Measurements from ENCODE around the gene GPHB5.

Gene GPHB5

DNA sequence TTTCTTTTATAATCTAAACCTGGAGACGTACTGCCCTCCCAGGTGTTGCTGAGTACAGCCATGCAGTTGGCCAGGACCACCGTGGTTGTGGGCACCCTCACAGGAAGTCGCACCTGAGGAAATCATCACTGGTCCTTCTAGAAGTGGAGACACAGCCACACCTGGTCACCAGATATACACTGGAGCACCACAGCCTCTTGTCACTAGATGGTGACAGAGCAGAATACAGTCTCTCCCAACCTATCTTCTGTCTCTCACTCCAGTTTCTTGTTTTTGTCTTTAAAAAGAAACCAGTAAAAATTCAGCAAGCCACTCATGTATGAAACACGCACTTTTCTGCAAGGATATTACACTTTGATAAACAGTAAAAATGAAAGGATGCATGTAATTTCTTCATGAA, 43.1 kb upstream of the GPHB5 start:
- Histone ChIP-seq H3K4me3 (ENCODE audit: low read length) (no peak overlapping the region), H3K4me2 (ENCODE audit: low read depth, low read length) (no peak overlapping the region), H3K9ac (ENCODE audit: low read length) (no peak overlapping the region), H4K20me1 (ENCODE audit: insufficient read depth, low read length) (no peaks in the 10 kb centered on the region), H2AFZ (ENCODE audit: low read length) (no peak overlapping the region), H3K27ac (ENCODE audit: low read length) (no peak overlapping the region), H3K9me3 (replicated peaks; ENCODE audit: insufficient read depth, low read length) (no peaks in the 10 kb centered on the region), H3K4me1 (ENCODE audit: low read length) (no peaks in the 10 kb centered on the region), H3F3A (ENCODE audit: insufficient read depth, low read length) (no peaks in the 10 kb centered on the region), H3K36me3 (replicated peaks; ENCODE audit: insufficient read depth, low read length) (no peaks in the 10 kb centered on the region), H3K79me2 (ENCODE audit: low read length) (no peaks in the 10 kb centered on the region), H3K9me2 (replicated peaks; ENCODE audit: insufficient read depth, low read length) (no peaks in the 10 kb centered on the region), H3K27me3 (replicated peaks; ENCODE audit: insufficient read depth, low read length) (no peaks in the 10 kb centered on the region)
- no peak for DNase-seq
- TF ChIP-seq EZH2 (optimal IDR thresholded peaks at IDR 0.05; ENCODE audit: low read depth, low read length) (no peak), EZH2phosphoT487 (IDR thresholded peaks at IDR 0.05; ENCODE audit: low read length) (no peak)
- TF ChIP-seq, protein P1, sequence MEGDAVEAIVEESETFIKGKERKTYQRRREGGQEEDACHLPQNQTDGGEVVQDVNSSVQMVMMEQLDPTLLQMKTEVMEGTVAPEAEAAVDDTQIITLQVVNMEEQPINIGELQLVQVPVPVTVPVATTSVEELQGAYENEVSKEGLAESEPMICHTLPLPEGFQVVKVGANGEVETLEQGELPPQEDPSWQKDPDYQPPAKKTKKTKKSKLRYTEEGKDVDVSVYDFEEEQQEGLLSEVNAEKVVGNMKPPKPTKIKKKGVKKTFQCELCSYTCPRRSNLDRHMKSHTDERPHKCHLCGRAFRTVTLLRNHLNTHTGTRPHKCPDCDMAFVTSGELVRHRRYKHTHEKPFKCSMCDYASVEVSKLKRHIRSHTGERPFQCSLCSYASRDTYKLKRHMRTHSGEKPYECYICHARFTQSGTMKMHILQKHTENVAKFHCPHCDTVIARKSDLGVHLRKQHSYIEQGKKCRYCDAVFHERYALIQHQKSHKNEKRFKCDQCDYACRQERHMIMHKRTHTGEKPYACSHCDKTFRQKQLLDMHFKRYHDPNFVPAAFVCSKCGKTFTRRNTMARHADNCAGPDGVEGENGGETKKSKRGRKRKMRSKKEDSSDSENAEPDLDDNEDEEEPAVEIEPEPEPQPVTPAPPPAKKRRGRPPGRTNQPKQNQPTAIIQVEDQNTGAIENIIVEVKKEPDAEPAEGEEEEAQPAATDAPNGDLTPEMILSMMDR (IDR thresholded peaks at IDR 0.05; ENCODE audit: low read length) = no peak

DNA sequence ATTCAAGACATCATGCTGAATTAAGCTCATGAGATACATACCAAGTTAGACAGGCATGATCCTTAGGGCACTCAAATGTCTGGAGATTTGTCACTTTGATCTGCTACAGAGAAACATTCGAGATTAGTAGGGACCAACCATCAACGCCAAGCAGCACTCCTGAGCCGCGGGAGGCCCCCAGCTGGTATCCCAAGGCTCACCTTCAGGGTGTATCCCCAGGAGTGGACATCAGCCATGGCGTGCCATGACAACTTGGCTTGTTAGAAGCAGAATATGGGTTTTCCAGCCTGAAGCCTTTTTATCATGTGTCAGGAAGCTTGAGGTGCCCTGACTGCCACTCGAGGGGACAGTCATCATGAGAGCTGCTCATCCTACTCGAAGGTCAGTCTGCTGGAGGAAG, 39.1 kb upstream of the GPHB5 start:
- Histone ChIP-seq H3K9me2 (replicated peaks; ENCODE audit: insufficient read depth, low read length) (no peaks in the 10 kb centered on the region), H3K4me3 (ENCODE audit: low read length) (no peak overlapping the region), H4K20me1 (ENCODE audit: insufficient read depth, low read length) (no peaks in the 10 kb centered on the region), H3K27ac (ENCODE audit: low read length) (no peak overlapping the region), H3K4me1 (ENCODE audit: low read length) (no peaks in the 10 kb centered on the region), H3K9me3 (replicated peaks; ENCODE audit: insufficient read depth, low read length) (no peaks in the 10 kb centered on the region), H3K4me2 (ENCODE audit: low read depth, low read length) (no peak overlapping the region), H3K36me3 (replicated peaks; ENCODE audit: insufficient read depth, low read length) (no peaks in the 10 kb centered on the region), H3F3A (ENCODE audit: insufficient read depth, low read length) (no peaks in the 10 kb centered on the region), H3K79me2 (ENCODE audit: low read length) (no peaks in the 10 kb centered on the region), H3K9ac (ENCODE audit: low read length) (no peak overlapping the region), H2AFZ (ENCODE audit: low read length) (no peak overlapping the region), H3K27me3 (replicated peaks; ENCODE audit: insufficient read depth, low read length) (no peaks in the 10 kb centered on the region)
- DNase-seq = no peak
- TF ChIP-seq EZH2phosphoT487 (IDR thresholded peaks at IDR 0.05; ENCODE audit: low read length) (no peak), EZH2 (optimal IDR thresholded peaks at IDR 0.05; ENCODE audit: low read depth, low read length) (no peak)
- TF ChIP-seq, protein P1 (IDR thresholded peaks at IDR 0.05; ENCODE audit: low read length) = no peak

DNA sequence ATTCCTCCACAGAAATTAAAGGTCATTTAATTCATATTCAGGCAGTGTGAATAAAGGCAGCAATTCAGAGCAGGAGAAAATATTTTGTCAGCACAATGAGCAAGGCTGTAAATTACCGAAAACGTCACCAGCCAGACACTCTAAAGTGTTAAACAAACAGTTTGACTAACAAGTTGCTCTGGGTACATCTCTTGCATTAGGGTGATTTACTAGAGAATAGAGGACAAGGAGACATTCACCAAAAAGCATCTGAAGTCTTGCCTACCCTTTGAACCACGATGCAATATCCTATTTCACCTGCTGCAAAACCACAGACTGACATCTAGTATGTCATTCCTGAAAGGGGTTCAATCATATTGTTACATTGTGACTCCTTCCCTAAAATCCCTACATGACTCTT, 27.1 kb upstream of the GPHB5 start:
- Histone ChIP-seq H3K79me2 (ENCODE audit: low read length) (no peaks in the 10 kb centered on the region), H3K4me3 (ENCODE audit: low read length) (no peak overlapping the region), H3F3A (ENCODE audit: insufficient read depth, low read length) (no peaks in the 10 kb centered on the region), H3K27ac (ENCODE audit: low read length) (no peak overlapping the region), H3K27me3 (replicated peaks; ENCODE audit: insufficient read depth, low read length) (no peaks in the 10 kb centered on the region), H3K4me1 (ENCODE audit: low read length) (no peaks in the 10 kb centered on the region), H3K9ac (ENCODE audit: low read length) (no peak overlapping the region), H2AFZ (ENCODE audit: low read length) (no peak overlapping the region), H4K20me1 (ENCODE audit: insufficient read depth, low read length) (no peaks in the 10 kb centered on the region), H3K4me2 (ENCODE audit: low read depth, low read length) (no peak overlapping the region), H3K9me2 (replicated peaks; ENCODE audit: insufficient read depth, low read length) (no peaks in the 10 kb centered on the region), H3K36me3 (replicated peaks; ENCODE audit: insufficient read depth, low read length) (no peaks in the 10 kb centered on the region), H3K9me3 (replicated peaks; ENCODE audit: insufficient read depth, low read length) (no peaks in the 10 kb centered on the region)
- TF ChIP-seq EZH2phosphoT487 (IDR thresholded peaks at IDR 0.05; ENCODE audit: low read length) = no peak
- TF ChIP-seq EZH2 (optimal IDR thresholded peaks at IDR 0.05; ENCODE audit: low read depth, low read length) = no peak
- TF ChIP-seq, protein P1 (IDR thresholded peaks at IDR 0.05; ENCODE audit: low read length) = no peak
- no peak for DNase-seq
